ENCODE results near the gene DNAJB9.
A peak's percentile ranks its signal among the peaks of the same experiment; 100 is the strongest.

Gene DNAJB9

DNA sequence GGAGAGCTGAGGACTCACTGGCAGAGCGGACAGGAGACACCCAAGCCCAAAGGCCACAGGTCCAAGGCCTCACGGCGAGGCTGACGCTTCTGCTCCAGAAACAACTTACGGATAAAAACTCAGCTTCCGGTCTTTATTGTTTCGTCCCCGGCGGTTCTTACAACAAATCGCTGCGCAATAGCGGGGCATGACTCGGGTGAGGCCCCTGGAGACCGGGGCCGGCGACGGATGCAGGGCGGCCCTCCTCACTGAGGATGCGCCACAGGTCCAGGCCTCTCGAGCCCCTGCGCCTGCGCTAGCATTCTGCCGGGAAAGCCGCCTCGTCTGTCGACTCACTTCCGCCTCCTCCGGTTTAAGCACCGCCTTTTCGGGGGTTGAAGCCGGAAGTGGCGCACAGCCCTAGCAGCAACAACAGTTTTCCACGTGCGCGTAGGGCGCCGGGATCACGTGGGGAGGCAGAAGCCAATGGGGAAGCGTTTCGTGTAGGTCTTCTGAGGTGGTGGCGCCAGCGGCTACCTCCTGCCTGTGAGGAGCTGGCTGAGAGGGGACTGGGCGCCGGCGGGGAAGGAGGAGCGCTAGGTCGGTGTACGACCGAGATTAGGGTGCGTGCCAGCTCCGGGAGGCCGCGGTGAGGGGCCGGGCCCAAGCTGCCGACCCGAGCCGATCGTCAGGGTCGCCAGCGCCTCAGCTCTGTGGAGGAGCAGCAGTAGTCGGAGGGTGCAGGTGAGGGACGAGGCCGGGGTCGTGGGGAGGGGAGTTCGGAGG is at the start of gene DNAJB9, which contains the start of gene THAP5:
TSS of gene DNAJB9 (plus strand) at position 494 of the 765 bp plus-strand sequence. CDS start 1,853 bp downstream, outside the sequence.
TSS of gene THAP5 (minus strand) at position 326 of the 765 bp plus-strand sequence. CDS start at position 189, 137 bp downstream.
- Histone ChIP-seq H3K36me3 (ENCODE audit: control insufficient read depth, insufficient read depth, low read length) (no peaks in the 10 kb centered on the region), H3K27me3 (ENCODE audit: control insufficient read depth, insufficient read depth, low read length) (no peaks in the 10 kb centered on the region), H3K9ac (ENCODE audit: low read depth, low read length) (peak within 1 kb of the TSS; percentile 90), H3K9me3 (ENCODE audit: control insufficient read depth, insufficient read depth, low read length) (no peaks in the 10 kb centered on the region), H3K4me1 (ENCODE audit: control insufficient read depth, insufficient read depth, low read length) (peaks cover 4% of the 10 kb centered on the region), H3K4me3 (ENCODE audit: low read depth, low read length) (peak within 1 kb of the TSS; percentile 86)

DNA sequence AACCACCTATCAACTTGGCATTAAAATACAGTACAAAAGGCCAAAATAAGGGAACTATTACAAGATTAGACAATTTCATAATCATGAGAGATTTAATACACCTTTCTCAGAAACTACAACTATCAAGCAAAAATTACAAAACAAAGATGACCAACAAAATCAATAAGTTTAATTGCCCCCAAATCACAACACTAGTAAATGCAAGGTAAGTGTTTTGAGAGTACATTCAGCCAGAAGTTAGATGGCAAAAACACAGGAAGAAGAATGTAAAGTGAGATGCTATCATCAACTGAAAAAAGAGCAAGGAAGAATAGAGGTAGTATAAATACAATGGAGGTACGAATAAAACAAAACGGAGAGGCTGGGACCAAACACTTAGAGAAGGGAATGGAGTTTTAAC is 46.9 kb upstream of the DNAJB9 start:
- Histone ChIP-seq H3K9me3 (ENCODE audit: control insufficient read depth, insufficient read depth, low read length) (no peaks in the 10 kb centered on the region), H3K4me3 (ENCODE audit: low read depth, low read length) (peak overlapping the region; percentile 19), H3K4me1 (ENCODE audit: control insufficient read depth, insufficient read depth, low read length) (peaks cover 23% of the 10 kb centered on the region), H3K36me3 (ENCODE audit: control insufficient read depth, insufficient read depth, low read length) (no peaks in the 10 kb centered on the region), H3K27me3 (ENCODE audit: control insufficient read depth, insufficient read depth, low read length) (no peaks in the 10 kb centered on the region), H3K9ac (ENCODE audit: low read depth, low read length) (no peak overlapping the region)

DNA sequence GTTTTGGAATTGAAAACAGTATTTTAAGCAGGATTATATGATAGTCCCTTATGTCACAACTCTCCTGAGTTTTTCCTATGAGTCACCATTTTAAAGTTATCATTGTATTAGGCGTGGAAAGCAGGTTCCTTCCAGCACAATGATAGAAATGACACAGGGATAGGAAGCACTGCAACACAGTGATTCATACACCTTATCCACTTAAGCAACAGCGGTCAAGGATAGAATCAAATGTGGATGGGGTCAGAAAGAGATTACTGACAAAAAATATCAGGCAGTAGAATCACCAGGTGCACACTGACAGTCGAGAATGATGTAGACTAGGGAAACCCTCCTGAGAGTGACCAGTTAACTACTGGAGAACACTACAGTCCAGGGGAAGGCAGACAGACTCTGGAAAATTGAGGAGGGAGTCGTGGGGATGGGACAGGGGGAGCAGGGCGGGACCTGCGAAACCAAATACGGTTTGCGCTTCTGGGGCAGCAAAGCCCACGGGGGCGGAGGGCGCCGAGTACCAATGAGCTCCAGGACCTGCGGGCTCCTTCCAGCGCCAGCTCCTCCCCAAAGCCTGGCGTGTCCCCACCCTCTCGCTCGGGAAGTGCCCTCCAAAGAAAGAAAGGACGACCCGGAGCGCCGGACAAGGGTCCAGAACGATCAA is 44.2 kb upstream of the DNAJB9 start:
- Histone ChIP-seq H3K4me3 (ENCODE audit: low read depth, low read length) (peak overlapping the region; percentile 93), H3K9me3 (ENCODE audit: control insufficient read depth, insufficient read depth, low read length) (no peaks in the 10 kb centered on the region), H3K4me1 (ENCODE audit: control insufficient read depth, insufficient read depth, low read length) (peaks cover 23% of the 10 kb centered on the region), H3K9ac (ENCODE audit: low read depth, low read length) (peak overlapping the region; percentile 66), H3K36me3 (ENCODE audit: control insufficient read depth, insufficient read depth, low read length) (no peaks in the 10 kb centered on the region), H3K27me3 (ENCODE audit: control insufficient read depth, insufficient read depth, low read length) (no peaks in the 10 kb centered on the region)

DNA sequence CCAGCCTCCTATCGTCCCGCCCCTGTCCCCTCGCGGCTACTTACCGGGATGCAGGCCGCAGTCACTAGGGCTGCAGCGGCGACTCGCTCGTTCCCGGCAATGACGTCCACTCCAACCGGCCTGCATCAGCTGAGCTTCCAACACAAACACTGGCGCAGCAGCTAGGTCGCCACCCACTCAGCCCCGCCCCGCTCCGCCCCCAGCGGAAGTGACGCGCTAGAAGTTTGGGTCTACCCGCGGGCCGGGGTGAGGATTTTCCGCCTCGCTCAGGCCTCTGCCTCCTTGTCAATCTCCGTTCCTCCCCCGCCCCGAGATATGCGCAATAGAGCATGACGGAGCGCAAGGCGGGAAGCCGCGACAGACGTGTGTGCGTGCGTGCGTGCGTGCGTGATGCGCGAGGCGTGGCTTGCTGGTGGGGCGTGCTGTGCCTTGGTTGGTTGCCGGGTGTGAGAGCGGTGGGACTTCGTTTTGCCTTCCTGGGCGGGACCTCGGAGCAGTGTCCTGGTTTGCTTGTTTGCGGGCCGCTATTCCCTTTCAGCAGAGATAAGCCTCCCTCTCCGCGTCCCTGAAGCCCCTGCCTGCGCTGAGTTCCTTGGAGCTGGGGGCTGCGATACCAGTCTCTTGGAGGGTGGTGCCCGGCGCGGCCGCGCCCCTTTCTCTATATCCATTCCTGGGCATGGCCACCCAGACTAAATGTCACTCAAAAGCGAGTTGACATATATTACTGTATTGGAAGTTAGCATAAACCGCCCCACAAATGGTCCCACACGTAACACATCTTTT is 43.5 kb upstream of the DNAJB9 start, which contains the start of gene PNPLA8:
TSS of gene PNPLA8 (minus strand) at position 151 of the 783 bp plus-strand sequence. CDS start 10,644 bp downstream, outside the sequence.
- Histone ChIP-seq H3K36me3 (ENCODE audit: control insufficient read depth, insufficient read depth, low read length) (no peaks in the 10 kb centered on the region), H3K9me3 (ENCODE audit: control insufficient read depth, insufficient read depth, low read length) (no peaks in the 10 kb centered on the region), H3K9ac (ENCODE audit: low read depth, low read length) (peak within 1 kb of the TSS; percentile 66), H3K4me1 (ENCODE audit: control insufficient read depth, insufficient read depth, low read length) (peaks cover 21% of the 10 kb centered on the region), H3K27me3 (ENCODE audit: control insufficient read depth, insufficient read depth, low read length) (no peaks in the 10 kb centered on the region), H3K4me3 (ENCODE audit: low read depth, low read length) (peak within 1 kb of the TSS; percentile 93)

DNA sequence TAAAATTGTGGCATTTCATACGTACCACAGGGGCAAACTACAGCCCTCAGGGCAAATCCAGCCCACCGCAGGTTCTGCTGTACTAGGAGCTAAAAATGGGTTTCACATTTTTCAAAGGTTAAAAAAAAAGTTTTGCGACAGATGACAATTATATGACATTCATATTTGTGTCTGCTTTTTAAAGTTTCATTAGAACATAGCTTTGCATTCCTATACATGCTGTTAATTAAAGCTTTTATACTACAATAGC is 43.0 kb upstream of the DNAJB9 start:
- H3K9me3 ChIP-seq (ENCODE audit: control insufficient read depth, insufficient read depth, low read length) = no peaks in the 10 kb centered on the region
- H3K4me1 ChIP-seq (ENCODE audit: control insufficient read depth, insufficient read depth, low read length) = peaks cover 16% of the 10 kb centered on the region
- H3K36me3 ChIP-seq (ENCODE audit: control insufficient read depth, insufficient read depth, low read length) = no peaks in the 10 kb centered on the region
- no peaks in the 10 kb centered on the region for H3K27me3 ChIP-seq (ENCODE audit: control insufficient read depth, insufficient read depth, low read length)
- H3K9ac ChIP-seq (ENCODE audit: low read depth, low read length) = peak overlapping the region; percentile 62
- H3K4me3 ChIP-seq (ENCODE audit: low read depth, low read length) = peak overlapping the region; percentile 93

DNA sequence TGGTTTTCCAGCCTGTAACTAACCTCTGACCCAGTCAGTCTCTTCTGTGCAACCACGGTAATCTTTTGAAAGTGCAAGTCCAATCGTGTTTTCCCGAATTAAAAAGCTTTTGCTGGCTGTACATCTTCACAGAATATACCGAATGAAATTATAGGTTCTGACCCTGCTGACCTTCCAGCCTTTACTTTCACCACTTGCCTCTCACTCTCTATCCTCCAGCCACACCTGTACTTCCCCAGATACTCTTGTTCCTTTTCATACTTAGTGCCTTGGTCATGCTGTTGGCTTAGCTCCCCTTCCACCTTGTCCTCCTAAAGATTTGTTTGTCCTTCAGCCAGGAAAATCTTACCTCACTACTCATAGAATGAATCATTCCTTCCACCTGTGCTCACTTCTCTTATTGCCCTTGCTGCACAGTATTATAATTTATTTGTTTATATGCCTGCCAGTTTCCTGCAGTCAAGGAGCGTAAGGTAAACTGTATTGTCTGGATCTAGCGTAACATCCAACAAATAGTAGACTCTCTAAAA is 41.4 kb upstream of the DNAJB9 start:
- Histone ChIP-seq H3K4me1 (ENCODE audit: control insufficient read depth, insufficient read depth, low read length) (peaks cover 5% of the 10 kb centered on the region), H3K36me3 (ENCODE audit: control insufficient read depth, insufficient read depth, low read length) (no peaks in the 10 kb centered on the region), H3K9me3 (ENCODE audit: control insufficient read depth, insufficient read depth, low read length) (no peaks in the 10 kb centered on the region), H3K4me3 (ENCODE audit: low read depth, low read length) (no peak overlapping the region), H3K27me3 (ENCODE audit: control insufficient read depth, insufficient read depth, low read length) (no peaks in the 10 kb centered on the region), H3K9ac (ENCODE audit: low read depth, low read length) (no peak overlapping the region)

DNA sequence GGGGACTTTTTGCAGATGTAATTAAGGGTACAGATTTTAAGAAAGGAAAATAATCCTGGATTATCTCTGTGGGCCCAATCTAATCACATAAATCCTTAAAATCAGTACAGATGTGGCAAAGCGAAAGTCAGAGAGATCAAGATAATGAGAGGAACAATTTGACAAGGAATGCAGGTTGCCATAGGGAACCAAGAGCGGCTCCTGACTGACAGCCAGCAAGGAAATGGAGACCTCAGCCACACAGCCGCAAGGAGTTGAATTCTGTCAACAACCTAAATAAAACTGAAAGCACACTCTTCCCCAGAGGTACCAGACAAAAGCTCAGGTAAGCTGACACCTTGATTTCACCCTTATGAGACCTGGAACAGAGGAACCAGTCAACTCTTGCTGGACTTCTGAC is 40.3 kb upstream of the DNAJB9 start:
- H3K4me1 ChIP-seq (ENCODE audit: control insufficient read depth, insufficient read depth, low read length) = peaks cover 5% of the 10 kb centered on the region
- no peak overlapping the region for H3K9ac ChIP-seq (ENCODE audit: low read depth, low read length)
- H3K27me3 ChIP-seq (ENCODE audit: control insufficient read depth, insufficient read depth, low read length) = no peaks in the 10 kb centered on the region
- H3K4me3 ChIP-seq (ENCODE audit: low read depth, low read length) = no peak overlapping the region
- no peaks in the 10 kb centered on the region for H3K36me3 ChIP-seq (ENCODE audit: control insufficient read depth, insufficient read depth, low read length)
- no peaks in the 10 kb centered on the region for H3K9me3 ChIP-seq (ENCODE audit: control insufficient read depth, insufficient read depth, low read length)

DNA sequence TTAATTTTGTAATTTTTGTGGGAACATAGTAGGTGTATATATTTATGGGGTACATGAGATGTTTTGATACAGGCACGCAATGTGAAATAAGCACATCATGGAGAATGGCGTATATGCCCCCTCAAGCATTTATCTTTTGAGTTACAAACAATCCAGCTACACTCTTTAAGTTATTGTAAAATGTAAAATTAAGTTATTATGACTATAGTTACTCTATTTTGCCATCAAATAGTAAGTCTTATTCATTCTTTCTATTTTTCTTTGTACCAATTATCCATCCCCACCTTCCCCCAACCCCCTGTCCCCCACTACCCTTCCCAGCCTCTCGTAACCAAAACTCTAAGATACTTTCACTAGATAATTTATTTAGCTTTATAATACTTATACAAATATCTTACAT is 36.0 kb upstream of the DNAJB9 start:
- no peaks in the 10 kb centered on the region for H3K9me3 ChIP-seq (ENCODE audit: control insufficient read depth, insufficient read depth, low read length)
- H3K27me3 ChIP-seq (ENCODE audit: control insufficient read depth, insufficient read depth, low read length) = no peaks in the 10 kb centered on the region
- H3K4me1 ChIP-seq (ENCODE audit: control insufficient read depth, insufficient read depth, low read length) = no peaks in the 10 kb centered on the region
- no peaks in the 10 kb centered on the region for H3K36me3 ChIP-seq (ENCODE audit: control insufficient read depth, insufficient read depth, low read length)
- no peak overlapping the region for H3K4me3 ChIP-seq (ENCODE audit: low read depth, low read length)
- no peak overlapping the region for H3K9ac ChIP-seq (ENCODE audit: low read depth, low read length)

DNA sequence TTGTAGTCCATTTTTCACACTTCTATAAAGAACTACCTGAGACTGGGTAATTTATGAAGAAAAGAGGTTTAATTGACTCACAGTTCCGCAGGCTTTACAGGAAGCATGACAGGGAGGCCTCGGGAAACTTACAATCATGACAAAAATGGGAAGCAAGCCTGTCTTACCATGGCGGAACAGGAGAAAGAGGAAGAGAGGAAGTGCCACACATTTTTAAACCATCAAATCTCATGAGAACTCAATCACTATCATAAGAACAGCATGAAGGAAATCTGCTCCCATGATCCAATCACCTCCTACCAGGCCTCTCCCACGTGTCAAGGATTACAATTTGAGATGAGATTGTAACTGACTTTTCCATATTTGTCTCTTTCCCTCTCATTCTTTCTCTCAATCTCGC is 34.4 kb upstream of the DNAJB9 start:
- no peaks in the 10 kb centered on the region for H3K36me3 ChIP-seq (ENCODE audit: control insufficient read depth, insufficient read depth, low read length)
- H3K4me3 ChIP-seq (ENCODE audit: low read depth, low read length) = no peak overlapping the region
- no peaks in the 10 kb centered on the region for H3K27me3 ChIP-seq (ENCODE audit: control insufficient read depth, insufficient read depth, low read length)
- H3K4me1 ChIP-seq (ENCODE audit: control insufficient read depth, insufficient read depth, low read length) = no peaks in the 10 kb centered on the region
- no peak overlapping the region for H3K9ac ChIP-seq (ENCODE audit: low read depth, low read length)
- H3K9me3 ChIP-seq (ENCODE audit: control insufficient read depth, insufficient read depth, low read length) = no peaks in the 10 kb centered on the region

DNA sequence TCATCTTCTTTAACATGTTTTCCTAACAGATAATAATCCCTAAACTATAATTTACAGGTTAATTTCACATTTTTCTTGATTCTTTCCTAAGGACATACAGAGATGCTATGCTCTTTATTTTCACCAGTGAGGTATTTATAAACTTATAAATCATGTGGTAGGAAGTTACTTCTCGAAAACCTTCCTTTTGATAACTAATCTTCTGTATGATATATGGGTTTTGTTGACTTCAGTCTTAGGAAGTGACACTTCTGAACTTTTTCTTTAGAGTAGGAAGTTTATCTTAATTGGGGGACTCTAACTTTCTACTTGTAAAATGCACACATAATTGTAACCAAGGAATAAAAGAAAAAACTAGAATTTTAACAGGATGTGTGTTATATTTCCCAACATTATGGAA is 33.9 kb upstream of the DNAJB9 start:
- H3K9me3 ChIP-seq (ENCODE audit: control insufficient read depth, insufficient read depth, low read length) = no peaks in the 10 kb centered on the region
- H3K27me3 ChIP-seq (ENCODE audit: control insufficient read depth, insufficient read depth, low read length) = no peaks in the 10 kb centered on the region
- H3K4me1 ChIP-seq (ENCODE audit: control insufficient read depth, insufficient read depth, low read length) = no peaks in the 10 kb centered on the region
- H3K4me3 ChIP-seq (ENCODE audit: low read depth, low read length) = no peak overlapping the region
- no peaks in the 10 kb centered on the region for H3K36me3 ChIP-seq (ENCODE audit: control insufficient read depth, insufficient read depth, low read length)
- no peak overlapping the region for H3K9ac ChIP-seq (ENCODE audit: low read depth, low read length)

DNA sequence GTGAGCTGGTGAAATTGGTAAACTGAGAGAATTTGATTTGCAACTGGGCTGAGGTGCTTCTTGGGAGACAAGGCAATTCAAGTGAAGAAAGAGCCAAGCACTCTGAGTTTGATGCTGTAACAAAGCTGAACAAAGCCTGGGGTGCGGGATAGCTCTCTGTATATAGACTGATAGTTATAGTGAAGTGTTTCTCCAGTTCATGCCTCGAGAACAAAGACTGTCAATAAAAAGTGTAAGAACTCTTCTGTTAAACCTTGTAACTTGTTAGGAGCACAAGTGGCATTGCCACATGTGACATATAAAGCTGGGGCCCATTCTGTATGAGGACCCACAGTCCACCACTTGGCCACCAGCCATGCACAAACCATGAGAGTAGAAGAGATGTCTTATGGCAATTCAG is 32.4 kb upstream of the DNAJB9 start:
- Histone ChIP-seq H3K4me1 (ENCODE audit: control insufficient read depth, insufficient read depth, low read length) (peaks cover 3% of the 10 kb centered on the region), H3K9me3 (ENCODE audit: control insufficient read depth, insufficient read depth, low read length) (no peaks in the 10 kb centered on the region), H3K4me3 (ENCODE audit: low read depth, low read length) (no peak overlapping the region), H3K9ac (ENCODE audit: low read depth, low read length) (no peak overlapping the region), H3K36me3 (ENCODE audit: control insufficient read depth, insufficient read depth, low read length) (no peaks in the 10 kb centered on the region), H3K27me3 (ENCODE audit: control insufficient read depth, insufficient read depth, low read length) (no peaks in the 10 kb centered on the region)

All from iPS-15b (cell line).